ENCODE measurements around the gene LNX1. TPM values are rescaled to one million over a fixed set of nuclear protein-coding genes. Genes with fewer than 3 reads are reported as not detected.

The LNX1 gene
- total RNA-seq, 1 experiment from 2014 or later = 1.7 TPM

- no peak overlapping the region for H3T11ph ChIP-seq (ENCODE audit: low read length)
- H3K79me1 ChIP-seq (ENCODE audit: insufficient read depth, low read depth, low read length, poor library complexity, severe bottlenecking) = no peaks in the 10 kb centered on the region
- Mint-ChIP-seq H3K36me3 (ENCODE audit: insufficient read depth in 1 of 3, low read depth in 3 of 3) (no peaks in the 10 kb centered on the region; a peak in 1 of 7 replicates), H3K9me3 (no peaks in the 10 kb centered on the region), H3K27ac (no peak overlapping the region), H3K27me3 (ENCODE audit: low read depth) (no peaks in the 10 kb centered on the region), H3K4me1 (peaks cover 15 to 22% of the 10 kb centered on the region in 2 experiments), H3K4me3 (no peak overlapping the region)
- no peak overlapping the region for H2BK20ac ChIP-seq (ENCODE audit: low read depth, low read length, poor library complexity, severe bottlenecking)
- no peak overlapping the region for H3K4me2 ChIP-seq (ENCODE audit: insufficient read depth, insufficient read length, low read length)
- H3K79me2 ChIP-seq (ENCODE audit: insufficient read depth, low read length) = no peaks in the 10 kb centered on the region
- H3K9ac ChIP-seq (ENCODE audit: extremely low read depth, insufficient read length, low read length) = no peak overlapping the region
- DNase-seq = no peak
- no peaks in the 10 kb centered on the region for H3K23me2 ChIP-seq (ENCODE audit: insufficient read length, low read depth, low read length, poor library complexity, severe bottlenecking)
- H3K9me3 ChIP-seq (ENCODE audit: control insufficient read depth, low read depth, low read length) = no peaks in the 10 kb centered on the region
- H3K14ac ChIP-seq (ENCODE audit: insufficient read depth, low read length) = no peak overlapping the region
- no peak overlapping the region for H2AK5ac ChIP-seq (ENCODE audit: insufficient read length, low read length)
- no peak overlapping the region for H3K18ac ChIP-seq (ENCODE audit: insufficient read length, low read depth, low read length)
- no peak overlapping the region for H2BK15ac ChIP-seq (ENCODE audit: low read depth, low read length)
- H3K4ac ChIP-seq (ENCODE audit: low read depth, low read length) = no peak overlapping the region
- H2BK5ac ChIP-seq (ENCODE audit: insufficient read length, low read length) = no peak overlapping the region
- no peak overlapping the region for H3K56ac ChIP-seq (ENCODE audit: insufficient read length, low read depth, low read length)
- H4K8ac ChIP-seq (replicated peaks; ENCODE audit: insufficient read length, low read depth, low read length) = no peak overlapping the region
- no peak overlapping the region for H2AFZ ChIP-seq (ENCODE audit: low read length)
- H3K27ac ChIP-seq (ENCODE audit: insufficient read length, low read depth, low read length) = no peak overlapping the region
- no peak overlapping the region for H4K91ac ChIP-seq (ENCODE audit: insufficient read length, low read depth, low read length)
- no peaks in the 10 kb centered on the region for H3K27me3 ChIP-seq (ENCODE audit: insufficient read depth, low read length)
- H2BK12ac ChIP-seq (ENCODE audit: insufficient read length, low read depth, low read length) = no peak overlapping the region
- H3K4me1 ChIP-seq (ENCODE audit: insufficient read depth, low read length) = no peaks in the 10 kb centered on the region
- WGBS (ENCODE audit: extremely low coverage, insufficient read length, low lambda C conversion rate) = no CpG with 5 or more reads among the region's 2 CpGs
- H3K23ac ChIP-seq (ENCODE audit: insufficient read length, low read depth, low read length) = no peak overlapping the region
- H4K5ac ChIP-seq (ENCODE audit: insufficient read length, low read depth, low read length) = no peak overlapping the region
- no peaks in the 10 kb centered on the region for H4K20me1 ChIP-seq (ENCODE audit: control insufficient read depth, insufficient read depth, insufficient read length)
- no peak for TF ChIP-seq CTCF (conservative IDR thresholded peaks at IDR 0.05)
- no peak overlapping the region for H2BK120ac ChIP-seq (ENCODE audit: low read depth, low read length, poor library complexity, severe bottlenecking)
These were observed 90.7 kb downstream of the LNX1 start for GRCh38 chr4:53500546-53500945.
